Activated CD8-positive, alpha-beta memory T cell treated with anti-CD3 and anti-CD28 coated beads for 36 hours (primary cell): Measurements from ENCODE around the gene SCUBE1. TPM values are rescaled to one million over a fixed set of nuclear protein-coding genes. Genes with fewer than 3 reads are reported as not detected.

ENCODE experiments used
- CTCF ChIA-PET: fragments of 350-600 bp; sonication (Branson Sonifier 250); formaldehyde crosslinking; loops from one replicate; lab custom pipeline; 2021; ENCODE audit warnings: antibody characterized with exemption; lab: Charles Lee
- POLR2A ChIA-PET: fragments of 350-600 bp; sonication (Branson Sonifier 250); formaldehyde crosslinking; loops from one replicate; lab custom pipeline; 2021; ENCODE audit warnings: antibody characterized with exemption; lab: Charles Lee
- total RNA-seq, 2 experiments: library from RNA; stranded (reverse); gene quantifications; one replicate each; pipeline ENCODE4 v1.2.3, GENCODE V29; 2021

Gene SCUBE1
- total RNA-seq, 2 experiments from 2014 or later: 0.08 to 0.31 TPM

GRCh38 chr22:43183496-43184277 lies 159.5 kb downstream of the SCUBE1 start:
- CTCF ChIA-PET: no interaction called here
- POLR2A ChIA-PET: no interaction called here

GRCh38 chr22:43182726-43183125 lies 160.4 kb downstream of the SCUBE1 start:
- ChIA-PET CTCF (no interaction called here), POLR2A (no interaction called here)

GRCh38 chr22:43182118-43182517 lies 161.1 kb downstream of the SCUBE1 start:
- CTCF ChIA-PET: no interaction called here

GRCh38 chr22:43181321-43182076 lies 161.7 kb downstream of the SCUBE1 start:
- ChIA-PET POLR2A (no interaction called here), CTCF (no interaction called here)

More at GRCh38 chr22:43182118-43182517, 161.1 kb downstream of the SCUBE1 start:
- POLR2A ChIA-PET: no interaction called here

- ChIA-PET CTCF (interaction anchor here (0.6 kb wide), 1 partner anchor 19 kb away, joined by 3 read pairs; no protein-coding TSS in a partner anchor), POLR2A (no interaction called here)
Observed at GRCh38 chr22:43180670-43181069, 162.5 kb downstream of the SCUBE1 start.

- ChIA-PET CTCF (no interaction called here), POLR2A (no interaction called here)
Observed at GRCh38 chr22:43179911-43180195, 163.3 kb downstream of the SCUBE1 start.

GRCh38 chr22:43179146-43179910 lies 163.8 kb downstream of the SCUBE1 start:
- POLR2A ChIA-PET: no interaction called here

GRCh38 chr22:43177479-43177878 lies 165.7 kb downstream of the SCUBE1 start:
- ChIA-PET CTCF (no interaction called here), POLR2A (no interaction called here)

More at GRCh38 chr22:43179146-43179910, 163.8 kb downstream of the SCUBE1 start:
- CTCF ChIA-PET: no interaction called here

GRCh38 chr22:43176090-43176489 lies 167.1 kb downstream of the SCUBE1 start:
- ChIA-PET CTCF (interaction anchor here (0.7 kb wide), 2 partner anchors 24 to 258 kb away, joined by 4 to 5 read pairs; no protein-coding TSS in a partner anchor), POLR2A (no interaction called here)

- CTCF ChIA-PET: no interaction called here
- POLR2A ChIA-PET: no interaction called here
Observed at GRCh38 chr22:43174941-43175531, 168.1 kb downstream of the SCUBE1 start.

- ChIA-PET POLR2A (interaction anchor here (0.6 kb wide), 1 partner anchor 13 kb away, joined by 4 read pairs; the partner anchor contains the start of gene TTLL12), CTCF (no interaction called here)
Observed at GRCh38 chr22:43173976-43174720, 169.0 kb downstream of the SCUBE1 start.

- POLR2A ChIA-PET: no interaction called here
- CTCF ChIA-PET: no interaction called here
Observed at GRCh38 chr22:43173566-43173965, 169.6 kb downstream of the SCUBE1 start.

- ChIA-PET CTCF (no interaction called here), POLR2A (no interaction called here)
Observed at GRCh38 chr22:43172191-43172590, 171.0 kb downstream of the SCUBE1 start.

- ChIA-PET CTCF (no interaction called here), POLR2A (no interaction called here)
Observed at GRCh38 chr22:43171607-43172006, 171.6 kb downstream of the SCUBE1 start.

- ChIA-PET POLR2A (no interaction called here), CTCF (no interaction called here)
Observed at GRCh38 chr22:43171019-43171491, 172.1 kb downstream of the SCUBE1 start.

GRCh38 chr22:43170131-43170480 lies 173.1 kb downstream of the SCUBE1 start:
- ChIA-PET CTCF (no interaction called here), POLR2A (no interaction called here)

GRCh38 chr22:43169310-43170130 lies 173.7 kb downstream of the SCUBE1 start:
- POLR2A ChIA-PET: no interaction called here
- CTCF ChIA-PET: no interaction called here
